ENCODE data around the gene CEP20.

Gene CEP20

DNA sequence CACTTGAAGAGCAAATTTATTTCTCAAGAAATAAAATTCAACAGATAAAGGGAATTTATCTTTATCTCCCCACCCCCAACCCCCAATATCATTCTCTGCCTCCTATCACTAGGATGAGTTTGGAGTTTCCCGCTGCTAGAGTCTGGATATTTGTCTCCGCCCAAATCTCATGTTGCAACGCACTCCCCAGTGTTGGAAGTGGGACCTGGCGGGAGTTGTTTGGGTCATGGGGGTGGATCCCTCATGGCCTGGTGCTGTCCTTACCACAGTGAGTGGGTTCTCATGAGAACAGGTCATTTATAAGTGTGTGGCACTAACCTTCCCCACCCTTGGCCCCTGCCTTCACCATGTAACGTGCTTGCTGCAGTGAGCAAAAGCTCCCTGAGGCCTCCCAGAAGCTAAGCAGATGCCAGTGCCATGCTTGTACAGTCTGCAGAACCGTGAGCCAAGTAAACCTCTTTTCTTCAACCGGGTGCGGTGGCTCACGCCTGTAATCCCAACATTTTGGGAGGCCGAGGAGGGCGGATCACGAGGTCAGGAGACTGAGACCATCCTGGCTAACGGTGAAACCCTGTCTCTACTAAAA lies 6.5 kb downstream of the CEP20 start:
- TF ChIP-seq, protein P1, sequence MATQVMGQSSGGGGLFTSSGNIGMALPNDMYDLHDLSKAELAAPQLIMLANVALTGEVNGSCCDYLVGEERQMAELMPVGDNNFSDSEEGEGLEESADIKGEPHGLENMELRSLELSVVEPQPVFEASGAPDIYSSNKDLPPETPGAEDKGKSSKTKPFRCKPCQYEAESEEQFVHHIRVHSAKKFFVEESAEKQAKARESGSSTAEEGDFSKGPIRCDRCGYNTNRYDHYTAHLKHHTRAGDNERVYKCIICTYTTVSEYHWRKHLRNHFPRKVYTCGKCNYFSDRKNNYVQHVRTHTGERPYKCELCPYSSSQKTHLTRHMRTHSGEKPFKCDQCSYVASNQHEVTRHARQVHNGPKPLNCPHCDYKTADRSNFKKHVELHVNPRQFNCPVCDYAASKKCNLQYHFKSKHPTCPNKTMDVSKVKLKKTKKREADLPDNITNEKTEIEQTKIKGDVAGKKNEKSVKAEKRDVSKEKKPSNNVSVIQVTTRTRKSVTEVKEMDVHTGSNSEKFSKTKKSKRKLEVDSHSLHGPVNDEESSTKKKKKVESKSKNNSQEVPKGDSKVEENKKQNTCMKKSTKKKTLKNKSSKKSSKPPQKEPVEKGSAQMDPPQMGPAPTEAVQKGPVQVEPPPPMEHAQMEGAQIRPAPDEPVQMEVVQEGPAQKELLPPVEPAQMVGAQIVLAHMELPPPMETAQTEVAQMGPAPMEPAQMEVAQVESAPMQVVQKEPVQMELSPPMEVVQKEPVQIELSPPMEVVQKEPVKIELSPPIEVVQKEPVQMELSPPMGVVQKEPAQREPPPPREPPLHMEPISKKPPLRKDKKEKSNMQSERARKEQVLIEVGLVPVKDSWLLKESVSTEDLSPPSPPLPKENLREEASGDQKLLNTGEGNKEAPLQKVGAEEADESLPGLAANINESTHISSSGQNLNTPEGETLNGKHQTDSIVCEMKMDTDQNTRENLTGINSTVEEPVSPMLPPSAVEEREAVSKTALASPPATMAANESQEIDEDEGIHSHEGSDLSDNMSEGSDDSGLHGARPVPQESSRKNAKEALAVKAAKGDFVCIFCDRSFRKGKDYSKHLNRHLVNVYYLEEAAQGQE (IDR thresholded peaks at IDR 0.05; ENCODE audit: insufficient read depth in 1 of 2, low read depth in 2 of 2, low read length in 2 of 2): no peak
- TF ChIP-seq POLR2AphosphoS5 (IDR thresholded peaks at IDR 0.05; ENCODE audit: low read depth, low read length) (no peak), SIN3A (IDR thresholded peaks at IDR 0.05; ENCODE audit: borderline replicate concordance, insufficient read depth, low read length) (no peak), FOXP2 (optimal IDR thresholded peaks at IDR 0.05; ENCODE audit: borderline replicate concordance, extremely low read depth, extremely low read length, insufficient read depth) (no peak), TAF1 (IDR thresholded peaks at IDR 0.05; ENCODE audit: borderline replicate concordance, insufficient read depth, low read length) (no peak)

- TF ChIP-seq, protein P1 (IDR thresholded peaks at IDR 0.05; ENCODE audit: insufficient read depth in 1 of 2, low read depth in 2 of 2, low read length in 2 of 2): no peak
- no peak for TF ChIP-seq POLR2AphosphoS5 (IDR thresholded peaks at IDR 0.05; ENCODE audit: low read depth, low read length)
- no peak for TF ChIP-seq TAF1 (IDR thresholded peaks at IDR 0.05; ENCODE audit: borderline replicate concordance, insufficient read depth, low read length)
- no peak for TF ChIP-seq SIN3A (IDR thresholded peaks at IDR 0.05; ENCODE audit: borderline replicate concordance, insufficient read depth, low read length)
- no peak for TF ChIP-seq FOXP2 (optimal IDR thresholded peaks at IDR 0.05; ENCODE audit: borderline replicate concordance, extremely low read depth, extremely low read length, insufficient read depth)
Observed at GRCh38 chr16:15880434-15881308, 7.7 kb downstream of the CEP20 start.

DNA sequence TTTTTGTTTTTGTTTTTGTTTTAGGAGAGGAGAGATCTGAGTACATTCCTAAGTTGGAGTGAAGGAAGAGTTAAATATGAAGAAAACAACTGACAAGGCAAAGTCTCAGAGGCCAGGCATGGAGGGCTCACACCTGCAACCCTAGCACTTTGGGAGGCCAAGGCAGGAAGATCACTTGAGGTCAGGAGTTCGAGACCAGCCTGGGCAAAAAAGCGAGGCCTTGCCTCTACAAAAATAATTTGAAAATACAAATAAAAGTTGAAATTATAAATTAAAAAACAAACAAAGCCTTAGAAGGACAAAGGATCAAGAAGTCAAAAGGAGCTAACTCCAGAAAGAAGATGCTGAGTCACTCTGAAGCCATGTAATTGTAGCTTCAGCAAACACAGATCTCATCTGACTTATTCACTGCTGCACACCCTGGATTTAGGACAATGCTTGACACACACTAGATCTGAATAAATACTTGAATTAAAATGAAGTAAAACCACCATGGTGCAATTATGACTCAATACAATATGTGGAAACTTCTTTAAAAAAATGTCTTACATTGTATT lies 9.1 kb downstream of the CEP20 start:
- no peak for TF ChIP-seq TAF1 (IDR thresholded peaks at IDR 0.05; ENCODE audit: borderline replicate concordance, insufficient read depth, low read length)
- TF ChIP-seq FOXP2 (optimal IDR thresholded peaks at IDR 0.05; ENCODE audit: borderline replicate concordance, extremely low read depth, extremely low read length, insufficient read depth): no peak
- TF ChIP-seq POLR2AphosphoS5 (IDR thresholded peaks at IDR 0.05; ENCODE audit: low read depth, low read length): no peak

- TF ChIP-seq SIN3A (IDR thresholded peaks at IDR 0.05; ENCODE audit: borderline replicate concordance, insufficient read depth, low read length): no peak
- no peak for TF ChIP-seq TAF1 (IDR thresholded peaks at IDR 0.05; ENCODE audit: borderline replicate concordance, insufficient read depth, low read length)
- TF ChIP-seq POLR2AphosphoS5 (IDR thresholded peaks at IDR 0.05; ENCODE audit: low read depth, low read length): no peak
- TF ChIP-seq FOXP2 (optimal IDR thresholded peaks at IDR 0.05; ENCODE audit: borderline replicate concordance, extremely low read depth, extremely low read length, insufficient read depth): no peak
- TF ChIP-seq, protein P1 (IDR thresholded peaks at IDR 0.05; ENCODE audit: insufficient read depth in 1 of 2, low read depth in 2 of 2, low read length in 2 of 2): no peak
Observed at GRCh38 chr16:15876503-15876902, 11.9 kb downstream of the CEP20 start.

GRCh38 chr16:15874745-15875314 lies 13.6 kb downstream of the CEP20 start:
- no peak for TF ChIP-seq TAF1 (IDR thresholded peaks at IDR 0.05; ENCODE audit: borderline replicate concordance, insufficient read depth, low read length)
- no peak for TF ChIP-seq POLR2AphosphoS5 (IDR thresholded peaks at IDR 0.05; ENCODE audit: low read depth, low read length)
- TF ChIP-seq SIN3A (IDR thresholded peaks at IDR 0.05; ENCODE audit: borderline replicate concordance, insufficient read depth, low read length): no peak
- TF ChIP-seq FOXP2 (optimal IDR thresholded peaks at IDR 0.05; ENCODE audit: borderline replicate concordance, extremely low read depth, extremely low read length, insufficient read depth): no peak
- TF ChIP-seq, protein P1 (IDR thresholded peaks at IDR 0.05; ENCODE audit: insufficient read depth in 1 of 2, low read depth in 2 of 2, low read length in 2 of 2): no peak

Measured in PFSK-1 (cell line).